ENCODE results near the gene SLC15A4. TPM values are rescaled to one million over a fixed set of nuclear protein-coding genes. Genes with fewer than 3 reads are reported as not detected.
A peak's percentile ranks its signal among the peaks of the same experiment; 100 is the strongest.
"Not testable (repeated sequence)": the region's sequence is repeated elsewhere in the genome, so short reads cannot be mapped to it uniquely, and the experiment has no call there.

The SLC15A4 gene
- total RNA-seq, 1 donor from 2014 or later = 65.9 TPM

DNA sequence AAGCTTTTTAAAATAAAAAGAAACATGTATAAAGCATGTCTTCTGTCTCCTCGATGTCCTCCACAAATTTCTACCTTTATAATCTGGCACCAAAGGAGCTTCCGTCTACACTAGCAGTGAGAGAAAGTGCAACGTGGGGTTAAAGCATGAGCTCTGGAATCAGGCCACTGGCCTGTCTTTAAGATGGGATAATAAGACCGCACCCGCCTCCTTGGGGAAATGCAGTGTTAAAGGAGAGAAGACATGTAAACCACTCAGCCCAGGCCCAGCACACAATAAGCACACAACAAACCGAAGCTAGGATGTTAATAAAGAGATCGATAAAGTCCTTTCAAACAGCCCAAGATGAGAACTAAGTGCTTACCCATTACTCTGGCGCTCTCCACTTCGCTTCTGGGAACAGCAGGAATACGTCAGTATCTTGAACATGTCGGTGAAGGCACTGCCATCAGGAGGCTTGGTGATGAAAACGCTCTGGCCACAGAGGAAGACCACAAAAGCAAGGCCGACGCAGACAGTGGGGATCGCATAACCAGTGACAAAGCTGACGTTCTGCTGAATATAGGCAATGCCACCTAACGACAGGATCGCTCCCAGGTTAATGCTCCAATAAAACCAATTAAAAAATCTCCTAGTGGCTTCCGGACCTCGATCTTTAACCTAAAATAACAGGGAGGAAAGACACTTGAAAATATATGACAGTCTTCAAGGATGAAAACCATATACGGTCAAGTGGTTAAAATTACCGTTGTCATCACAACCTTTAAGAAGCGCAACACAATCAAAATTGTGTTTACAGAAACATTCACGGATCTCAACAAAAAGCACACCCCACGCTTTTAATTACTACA lies 9.1 kb downstream of the SLC15A4 start:
- no peak for DNase-seq (ENCODE audit: low read depth)

GRCh38 chr12:128813883-128814282 lies 9.9 kb downstream of the SLC15A4 start:
- peak; percentile 81 for DNase-seq (ENCODE audit: low read depth)

GRCh38 chr12:128813392-128813791 lies 10.4 kb downstream of the SLC15A4 start:
- no peak for DNase-seq (ENCODE audit: low read depth)

- DNase-seq (ENCODE audit: low read depth) = no peak
These were observed 12.0 kb downstream of the SLC15A4 start for GRCh38 chr12:128811806-128812205.

GRCh38 chr12:128810182-128811127 lies 13.3 kb downstream of the SLC15A4 start:
- no peak for DNase-seq (ENCODE audit: low read depth)

GRCh38 chr12:128808651-128809050 lies 15.1 kb downstream of the SLC15A4 start:
- DNase-seq (ENCODE audit: low read depth) = no peak

- no peak for DNase-seq (ENCODE audit: low read depth)
These were observed 16.5 kb downstream of the SLC15A4 start for GRCh38 chr12:128807161-128807724.

DNA sequence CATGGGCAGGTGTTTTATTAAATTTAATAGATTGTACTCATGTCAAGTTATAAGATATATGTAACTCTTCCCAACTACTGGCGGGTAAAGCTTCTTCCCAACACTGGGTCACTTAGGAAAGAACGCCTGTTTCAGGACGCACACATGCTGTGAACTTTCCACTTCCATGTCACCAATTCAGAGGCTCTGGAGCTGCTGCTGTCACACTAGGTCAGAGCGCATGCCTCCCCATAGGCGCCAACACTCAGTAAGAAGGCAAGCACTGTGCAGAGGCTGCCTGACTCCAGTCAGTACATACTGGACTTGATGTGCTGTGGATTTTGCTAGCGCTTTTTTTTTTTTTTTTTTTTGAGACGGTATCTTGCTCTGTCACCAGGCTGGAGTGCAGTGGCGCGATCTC lies 17.2 kb downstream of the SLC15A4 start:
- DNase-seq (ENCODE audit: low read depth) = no peak

DNA sequence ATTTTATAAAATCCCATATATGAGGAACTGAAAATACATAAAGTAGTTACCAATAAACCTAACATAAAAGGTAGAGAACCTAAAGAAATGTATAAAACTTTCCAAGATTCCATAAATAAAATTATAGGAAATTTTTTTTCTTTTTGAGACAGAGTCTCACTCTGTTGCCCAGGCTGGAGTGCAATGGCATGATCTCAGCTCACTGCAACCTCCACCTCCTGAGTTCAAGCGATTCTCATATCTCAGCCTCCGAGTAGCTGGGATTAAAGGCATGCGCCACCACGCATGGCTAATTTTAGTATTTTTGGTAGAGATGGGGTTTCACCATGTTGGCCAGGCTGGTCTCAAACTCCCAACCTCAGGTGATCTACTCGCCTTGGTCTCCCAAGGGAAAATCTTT lies 18.4 kb downstream of the SLC15A4 start:
- not testable (repeated sequence) for DNase-seq (ENCODE audit: low read depth)

GRCh38 chr12:128804762-128805161 lies 19.0 kb downstream of the SLC15A4 start:
- DNase-seq (ENCODE audit: low read depth) = no peak

GRCh38 chr12:128803788-128804187 lies 20.0 kb downstream of the SLC15A4 start:
- DNase-seq (ENCODE audit: low read depth) = no peak

GRCh38 chr12:128802756-128803155 lies 21.0 kb downstream of the SLC15A4 start:
- no peak for DNase-seq (ENCODE audit: low read depth)

DNA sequence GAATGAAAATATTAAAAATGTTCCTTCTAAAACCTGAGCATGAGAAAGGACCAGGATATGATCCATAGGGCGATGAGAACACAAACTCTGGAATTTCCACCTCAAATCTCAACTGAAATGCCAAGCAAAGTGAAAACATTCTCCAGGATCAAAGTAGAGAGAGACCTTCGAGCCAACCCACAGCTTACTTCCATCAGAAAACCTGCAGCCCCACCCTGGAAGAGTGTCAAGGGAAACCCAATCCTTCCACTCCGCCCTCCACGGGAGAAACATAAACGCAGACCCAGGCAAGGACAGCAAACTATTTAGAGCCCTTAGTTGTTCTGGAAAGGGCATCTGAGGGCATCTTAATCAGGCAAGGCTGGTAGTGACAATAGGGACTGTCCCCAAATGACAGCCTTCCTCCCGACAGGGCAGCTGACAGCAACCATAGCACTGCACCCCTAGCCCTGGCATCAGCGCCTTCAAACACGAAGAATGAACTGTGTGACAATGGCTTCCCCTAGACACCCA lies 21.8 kb downstream of the SLC15A4 start:
- DNase-seq (ENCODE audit: low read depth) = no peak

- no peak for DNase-seq (ENCODE audit: low read depth)
These were observed 23.2 kb downstream of the SLC15A4 start for GRCh38 chr12:128800606-128801005.

GRCh38 chr12:128798571-128799341 lies 25.0 kb downstream of the SLC15A4 start:
- peak; percentile 26 for DNase-seq (ENCODE audit: low read depth)

DNA sequence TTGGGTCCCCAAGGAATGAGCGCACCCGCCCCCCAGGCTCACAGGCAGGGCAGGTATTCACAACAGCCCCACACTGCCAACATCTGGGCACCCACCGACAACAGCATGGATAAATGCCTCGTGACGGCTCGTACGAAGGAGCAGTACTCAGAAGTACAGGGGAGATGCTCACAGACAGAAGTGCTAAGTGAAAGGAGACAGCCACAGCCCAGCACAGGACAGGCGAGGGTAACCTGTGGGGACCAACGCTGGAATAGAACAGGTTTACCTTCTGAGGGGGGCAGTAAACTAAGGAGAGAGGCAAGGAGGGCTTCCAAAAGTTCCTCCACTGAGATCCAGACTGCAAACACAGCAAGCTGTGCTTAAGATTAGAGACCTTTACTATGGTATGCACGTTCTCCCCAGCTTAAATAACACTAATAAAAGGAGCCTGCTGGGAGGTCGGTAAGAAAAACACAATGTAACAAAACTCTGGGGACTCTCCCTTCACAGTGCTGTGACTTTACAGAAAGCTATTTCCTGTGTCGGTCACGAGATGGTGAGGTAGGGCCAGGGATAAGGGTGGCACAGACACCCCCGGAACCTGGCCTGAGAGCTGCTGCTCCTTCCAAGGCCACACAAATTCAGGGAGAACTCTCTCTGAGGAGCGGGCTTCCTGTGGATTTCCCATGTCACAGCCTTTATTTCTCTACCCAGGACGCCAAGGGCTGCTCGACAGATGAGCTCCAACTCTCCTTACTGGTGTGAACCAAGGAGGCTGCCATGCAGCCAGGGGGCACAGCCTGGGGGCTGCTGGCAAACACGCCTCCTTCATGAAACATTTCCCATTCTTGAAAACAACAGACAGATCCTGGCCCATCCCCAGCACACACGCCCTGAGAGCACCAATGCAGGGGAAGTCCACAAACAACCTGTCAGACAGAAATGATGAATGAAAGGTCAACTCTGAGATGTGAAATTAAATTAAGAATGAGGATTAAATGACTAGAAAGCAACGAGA lies 26.3 kb downstream of the SLC15A4 start:
- DNase-seq (ENCODE audit: low read depth) = peak; percentile 89

GRCh38 chr12:128796439-128797118 lies 27.2 kb downstream of the SLC15A4 start:
- no peak for DNase-seq (ENCODE audit: low read depth)

GRCh38 chr12:128795530-128796361 lies 28.0 kb downstream of the SLC15A4 start:
- no peak for DNase-seq (ENCODE audit: low read depth)

Measured in renal cortical epithelial cell (primary cell).